GM20431 (cell line): ENCODE measurements around the gene SPDYE17.
"Not testable (repeated sequence)": the region's sequence is repeated elsewhere in the genome, so short reads cannot be mapped to it uniquely, and the experiment has no call there.

Experiments
- in situ Hi-C: fragments of 300-500 bp; cut with MseI, MboI; formaldehyde crosslinking; loops from one replicate; pipeline ENCODE4 v1.15.0; 2020; ENCODE audit warnings: low sequenced_read_pairs; ENCODE audit not compliant: unreplicated experiment

SPDYE17 gene

DNA sequence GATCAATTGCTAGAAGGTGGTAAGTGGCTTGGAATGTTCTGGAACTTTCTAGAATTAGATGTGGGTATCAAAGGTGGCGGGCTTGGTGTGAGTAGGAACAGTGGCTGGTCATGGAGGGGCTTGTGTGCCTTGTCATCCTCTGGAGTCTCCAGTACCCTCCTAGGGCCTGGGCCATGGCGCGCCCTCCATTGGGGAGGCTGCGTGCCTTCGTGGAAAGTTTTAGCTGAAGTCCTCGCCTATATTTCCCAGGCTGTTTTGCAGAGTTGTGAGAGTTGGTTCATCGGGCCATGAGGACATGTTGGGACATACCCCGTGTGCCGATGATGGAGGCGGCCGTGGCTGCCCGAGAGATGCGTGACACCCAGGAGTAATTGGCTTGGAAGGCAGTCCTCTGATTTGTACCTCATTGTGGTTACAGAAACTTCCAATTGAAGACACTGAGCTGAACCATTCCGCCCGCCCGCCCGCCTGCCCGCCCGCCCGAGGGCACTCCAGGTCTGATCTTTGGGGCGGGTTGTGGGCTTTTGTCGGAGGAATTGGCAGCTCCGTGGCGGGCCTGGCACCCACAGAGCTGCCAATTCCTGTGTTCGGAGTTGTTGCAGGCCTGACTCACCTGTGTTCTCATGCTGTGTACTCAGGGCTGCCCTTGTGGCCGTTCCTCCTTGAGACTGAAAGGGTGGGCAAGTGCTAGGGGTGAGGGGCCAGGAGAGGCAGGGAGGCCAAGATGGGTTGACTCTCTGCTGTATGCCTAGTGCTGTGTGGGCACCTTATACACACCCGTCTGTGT lies 57.2 kb downstream of the SPDYE17 start:
- in situ Hi-C loops = not testable (repeated sequence)

DNA sequence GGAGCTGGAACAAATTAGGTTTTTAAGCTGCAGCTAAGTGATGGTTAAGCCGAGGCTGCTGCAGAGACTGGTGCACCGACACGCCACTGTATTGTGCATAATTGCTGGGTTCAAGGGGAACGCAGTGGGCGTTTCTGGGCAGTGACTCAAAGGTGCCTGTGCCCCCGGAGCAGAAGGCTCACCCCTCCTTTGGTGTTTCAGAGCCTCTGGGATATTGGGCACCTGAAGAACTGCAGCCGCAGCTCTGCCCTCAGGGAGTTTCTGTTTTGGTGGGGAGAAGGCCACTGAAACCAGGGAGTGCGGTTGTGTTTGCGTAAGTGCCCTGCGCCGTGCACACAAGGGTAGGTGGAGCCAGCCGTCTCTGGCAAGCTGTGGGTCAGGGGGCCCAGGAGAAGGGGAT lies 57.8 kb downstream of the SPDYE17 start:
- in situ Hi-C loops = not testable (repeated sequence)

DNA sequence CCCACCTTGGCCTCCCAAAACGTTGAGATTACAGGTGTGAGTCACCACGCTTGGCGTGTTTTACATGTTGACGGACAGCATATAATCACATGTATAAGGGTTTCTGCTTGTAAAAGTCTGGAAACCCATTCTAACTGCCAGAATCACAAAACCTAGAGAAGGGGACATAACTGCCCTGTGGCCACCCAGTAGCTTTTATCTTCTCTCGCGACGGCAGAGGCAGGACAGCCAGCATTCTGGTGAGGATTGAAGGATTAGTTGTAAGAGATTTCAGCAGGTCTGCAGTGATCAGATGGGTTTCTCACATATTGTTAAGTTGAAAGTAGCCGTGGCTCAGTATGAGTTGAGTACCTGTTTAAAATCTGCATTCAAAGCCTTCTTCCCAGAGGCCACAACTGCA lies 59.8 kb downstream of the SPDYE17 start:
- in situ Hi-C loops = not testable (repeated sequence)
